Fibroblast of skin of abdomen (primary cell): Measurements from ENCODE around the gene RNF217.

Experiments used
- DNase-seq: peaks from one replicate; pipeline ENCODE4 v3.0.0-alpha.2; 2013

Gene RNF217

DNA sequence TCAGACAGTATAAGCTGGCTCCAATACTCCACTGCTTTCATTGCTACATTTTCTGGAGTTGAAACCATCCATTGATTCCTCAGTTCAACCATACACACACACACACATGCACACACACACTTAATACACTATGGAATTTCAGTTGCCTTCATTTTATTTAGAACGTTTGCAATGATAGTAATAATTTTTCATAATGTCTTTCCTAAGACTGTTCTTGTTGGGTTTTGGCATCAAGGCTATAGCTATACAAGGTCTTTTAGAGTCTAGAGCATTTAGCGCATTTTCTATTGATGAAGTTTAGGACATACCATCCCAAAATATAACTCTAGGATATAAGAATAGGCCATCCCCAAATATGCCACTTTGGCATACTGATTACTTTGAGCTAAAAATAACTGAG, 175.8 kb downstream of the RNF217 start:
- no peak for DNase-seq

DNA sequence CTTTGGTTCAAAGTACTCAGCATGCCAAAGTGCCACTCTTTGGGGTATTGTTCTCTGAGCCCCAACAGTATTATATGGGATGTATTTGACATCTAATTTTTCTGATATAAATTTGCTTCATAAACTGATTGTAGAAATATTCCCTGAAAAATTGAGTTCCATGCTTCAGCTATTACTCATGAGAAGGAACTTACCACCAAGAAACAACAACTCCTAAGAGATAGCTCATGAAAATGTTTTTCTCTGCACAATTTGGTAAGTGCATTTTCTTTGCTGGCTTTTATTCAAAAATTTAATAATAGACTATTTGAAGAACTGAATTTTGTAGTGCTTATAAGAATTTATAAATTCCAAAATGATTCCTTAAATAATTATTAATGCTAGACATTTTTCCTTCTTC, 178.6 kb downstream of the RNF217 start:
- DNase-seq: peak; percentile 48
